Prostate gland (tissue), 2 donors: ENCODE results near the gene PHKB.

Experiments used
- CTCF ChIP-seq, 4 experiments: fragments of 200-600 bp in 2 of 4; fragments of 450-650 bp in 2 of 4; sonication (generic) in 2 of 4; IDR thresholded peaks; 1 replicate in 3 of 4; 2 replicates in 1 of 4; pipeline ENCODE4 v1.5.1; 2016 to 2019; ENCODE audit warnings: antibody characterized with exemption in 4 of 4, mild to moderate bottlenecking in 2 of 4, moderate library complexity in 2 of 4
- POLR2AphosphoS5 ChIP-seq: sonication (generic); formaldehyde crosslinking; IDR thresholded peaks from one replicate; pipeline ENCODE4 v1.6.1; 2017; ENCODE audit warnings: antibody characterized with exemption

- TF ChIP-seq CTCF (IDR thresholded peaks at IDR 0.05) (no peak), POLR2AphosphoS5 (no peak)
Observed at GRCh38 chr16:47504599-47504998, 43.5 kb downstream of the PHKB start.
